ENCODE results near the gene LRBA. TPM values are rescaled to one million over a fixed set of nuclear protein-coding genes. Genes with fewer than 3 reads are reported as not detected.

The LRBA gene
- total RNA-seq, 1 experiment from 2014 or later, result 77.4 TPM

GRCh38 chr4:150588316-150588715 is 426.8 kb downstream of the LRBA start:
- H2AFZ ChIP-seq, result no peak overlapping the region
- no peaks in the 10 kb centered on the region for H3K9me3 ChIP-seq (ENCODE audit: insufficient read depth, low read depth)
- H3K36me3 ChIP-seq (ENCODE audit: low read depth), result no peaks in the 10 kb centered on the region
- H4K20me1 ChIP-seq (ENCODE audit: insufficient read depth), result no peaks in the 10 kb centered on the region
- no peaks in the 10 kb centered on the region for H3K27me3 ChIP-seq (ENCODE audit: insufficient read depth, low read depth)
- no peak for TF ChIP-seq CTCF (conservative IDR thresholded peaks at IDR 0.05)
- TF ChIP-seq EZH2 (IDR thresholded peaks at IDR 0.05; ENCODE audit: low read depth), result no peak
- no peaks in the 10 kb centered on the region for H3K9me2 ChIP-seq (ENCODE audit: insufficient read depth)
- no peaks in the 10 kb centered on the region for H3F3A ChIP-seq (ENCODE audit: insufficient read depth, low read depth)
- no peaks in the 10 kb centered on the region for H3K79me2 ChIP-seq (ENCODE audit: low read depth)
- intact Hi-C loops (cut with micrococcal nuclease; ENCODE audit: unreplicated experiment), result no loop called here
- H3K27ac ChIP-seq, result no peak overlapping the region
- CTCF ChIA-PET, result interaction anchor here (0.6 kb wide), 1 partner anchor 257 kb away, joined by 4 read pairs; no protein-coding TSS in a partner anchor
- no peak for DNase-seq
- POLR2A ChIA-PET (ENCODE audit: unreplicated experiment), result no interaction called here
- no peak overlapping the region for H3K4me3 ChIP-seq
- no peaks in the 10 kb centered on the region for H3K4me1 ChIP-seq (replicated peaks; ENCODE audit: insufficient read depth)
- BruUV-seq (replicated peaks), result no TSS peak
- no peak overlapping the region for H3K4me2 ChIP-seq

GRCh38 chr4:150586162-150586810 is 428.8 kb downstream of the LRBA start:
- DNase-seq, result no peak
- Histone ChIP-seq H3K4me2 (no peak overlapping the region), H3F3A (ENCODE audit: insufficient read depth, low read depth) (no peaks in the 10 kb centered on the region), H3K9me3 (ENCODE audit: insufficient read depth, low read depth) (no peaks in the 10 kb centered on the region), H3K27me3 (ENCODE audit: insufficient read depth, low read depth) (no peaks in the 10 kb centered on the region), H3K4me1 (replicated peaks; ENCODE audit: insufficient read depth) (no peaks in the 10 kb centered on the region), H4K20me1 (ENCODE audit: insufficient read depth) (no peaks in the 10 kb centered on the region), H3K36me3 (ENCODE audit: low read depth) (no peaks in the 10 kb centered on the region), H2AFZ (no peak overlapping the region), H3K79me2 (ENCODE audit: low read depth) (no peaks in the 10 kb centered on the region), H3K9me2 (ENCODE audit: insufficient read depth) (no peaks in the 10 kb centered on the region), H3K27ac (no peak overlapping the region), H3K4me3 (no peak overlapping the region)
- ChIA-PET POLR2A (ENCODE audit: unreplicated experiment) (no interaction called here), CTCF (no interaction called here)
- intact Hi-C loops (cut with micrococcal nuclease; ENCODE audit: unreplicated experiment), result no loop called here
- no TSS peak for BruUV-seq (replicated peaks)
- TF ChIP-seq CTCF (conservative IDR thresholded peaks at IDR 0.05), result no peak
- TF ChIP-seq EZH2 (IDR thresholded peaks at IDR 0.05; ENCODE audit: low read depth), result no peak

- Histone ChIP-seq H3K9me3 (ENCODE audit: insufficient read depth, low read depth) (no peaks in the 10 kb centered on the region), H3F3A (ENCODE audit: insufficient read depth, low read depth) (no peaks in the 10 kb centered on the region), H3K27me3 (ENCODE audit: insufficient read depth, low read depth) (no peaks in the 10 kb centered on the region), H3K4me3 (no peak overlapping the region), H3K9me2 (ENCODE audit: insufficient read depth) (no peaks in the 10 kb centered on the region), H3K4me2 (no peak overlapping the region), H3K36me3 (ENCODE audit: low read depth) (no peaks in the 10 kb centered on the region), H3K4me1 (replicated peaks; ENCODE audit: insufficient read depth) (no peaks in the 10 kb centered on the region), H3K79me2 (ENCODE audit: low read depth) (no peaks in the 10 kb centered on the region), H4K20me1 (ENCODE audit: insufficient read depth) (no peaks in the 10 kb centered on the region), H3K27ac (no peak overlapping the region), H2AFZ (no peak overlapping the region)
- no TSS peak for BruUV-seq (replicated peaks)
- CTCF ChIA-PET, result no interaction called here
- intact Hi-C loops (cut with micrococcal nuclease; ENCODE audit: unreplicated experiment), result no loop called here
- no peak for TF ChIP-seq CTCF (conservative IDR thresholded peaks at IDR 0.05)
- no peak for TF ChIP-seq EZH2 (IDR thresholded peaks at IDR 0.05; ENCODE audit: low read depth)
- POLR2A ChIA-PET (ENCODE audit: unreplicated experiment), result no interaction called here
- no peak for DNase-seq
Measured at GRCh38 chr4:150585611-150586010, 429.5 kb downstream of the LRBA start.

All from PC-9 (cell line).